Measurements from ENCODE around the gene NCLN. TPM values are rescaled to one million over a fixed set of nuclear protein-coding genes. Genes with fewer than 3 reads are reported as not detected.

The NCLN gene
- total and polyA plus RNA-seq, 2 donors (not counting 1 experiment from before 2014, with no cell fraction given): 33.0 to 35.8 TPM

DNA sequence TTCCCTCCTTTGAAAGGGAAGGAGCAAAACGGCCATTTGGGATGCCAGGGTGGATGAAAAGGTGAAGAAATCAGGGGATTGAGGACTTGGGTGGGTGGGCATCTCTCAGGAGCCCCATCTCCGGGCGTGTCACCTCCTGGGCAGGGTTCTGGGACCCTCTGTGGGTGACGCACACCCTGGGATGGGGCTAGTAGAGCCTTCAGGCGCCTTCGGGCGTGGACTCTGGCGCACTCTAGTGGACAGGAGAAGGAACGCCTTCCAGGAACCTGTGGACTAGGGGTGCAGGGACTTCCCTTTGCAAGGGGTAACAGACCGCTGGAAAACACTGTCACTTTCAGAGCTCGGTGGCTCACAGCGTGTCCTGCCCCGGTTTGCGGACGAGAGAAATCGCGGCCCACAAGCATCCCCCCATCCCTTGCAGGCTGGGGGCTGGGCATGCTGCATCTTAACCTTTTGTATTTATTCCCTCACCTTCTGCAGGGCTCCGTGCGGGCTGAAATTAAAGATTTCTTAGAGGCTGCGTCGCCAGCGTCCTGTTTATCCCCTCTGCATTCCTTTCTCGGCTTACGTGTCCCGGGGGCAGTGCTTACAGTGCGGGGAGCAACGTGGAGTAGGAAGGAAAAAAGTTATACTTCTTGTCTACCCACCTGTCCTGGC is 22.4 kb upstream of the NCLN start:
- peak overlapping the region; percentile 8 for H3K4me2 ChIP-seq (ENCODE audit: extremely low read depth, insufficient read depth, low read length)
- peaks cover 3% of the 10 kb centered on the region for H3K4me1 ChIP-seq (ENCODE audit: control insufficient read depth, extremely low read depth, insufficient read depth, low read length)
- H3K9me3 ChIP-seq (ENCODE audit: control insufficient read depth, insufficient read depth, low read depth, low read length): no peaks in the 10 kb centered on the region
- DNase-seq (ENCODE audit: low read depth in 2 of 2): peak; percentile 28 to 57
- H3K36me3 ChIP-seq (ENCODE audit: control insufficient read depth, insufficient read depth, low read length): no peaks in the 10 kb centered on the region
- H3K4me3 ChIP-seq (replicated peaks in 1 of 4; ENCODE audit: control extremely low read depth in 1 of 4, insufficient read depth in 1 of 4, low read depth in 3 of 4, low read length in 4 of 4): no peak overlapping the region
- no peaks in the 10 kb centered on the region for H3K79me2 ChIP-seq (ENCODE audit: control insufficient read depth, insufficient read depth, low read length)
- no peaks in the 10 kb centered on the region for H3K27me3 ChIP-seq (ENCODE audit: control insufficient read depth, insufficient read depth, low read length)
- TF ChIP-seq, protein P1, sequence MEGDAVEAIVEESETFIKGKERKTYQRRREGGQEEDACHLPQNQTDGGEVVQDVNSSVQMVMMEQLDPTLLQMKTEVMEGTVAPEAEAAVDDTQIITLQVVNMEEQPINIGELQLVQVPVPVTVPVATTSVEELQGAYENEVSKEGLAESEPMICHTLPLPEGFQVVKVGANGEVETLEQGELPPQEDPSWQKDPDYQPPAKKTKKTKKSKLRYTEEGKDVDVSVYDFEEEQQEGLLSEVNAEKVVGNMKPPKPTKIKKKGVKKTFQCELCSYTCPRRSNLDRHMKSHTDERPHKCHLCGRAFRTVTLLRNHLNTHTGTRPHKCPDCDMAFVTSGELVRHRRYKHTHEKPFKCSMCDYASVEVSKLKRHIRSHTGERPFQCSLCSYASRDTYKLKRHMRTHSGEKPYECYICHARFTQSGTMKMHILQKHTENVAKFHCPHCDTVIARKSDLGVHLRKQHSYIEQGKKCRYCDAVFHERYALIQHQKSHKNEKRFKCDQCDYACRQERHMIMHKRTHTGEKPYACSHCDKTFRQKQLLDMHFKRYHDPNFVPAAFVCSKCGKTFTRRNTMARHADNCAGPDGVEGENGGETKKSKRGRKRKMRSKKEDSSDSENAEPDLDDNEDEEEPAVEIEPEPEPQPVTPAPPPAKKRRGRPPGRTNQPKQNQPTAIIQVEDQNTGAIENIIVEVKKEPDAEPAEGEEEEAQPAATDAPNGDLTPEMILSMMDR (conservative IDR thresholded peaks at IDR 0.05 in 1 of 2, IDR thresholded peaks at IDR 0.05 in 1 of 2; ENCODE audit: low read depth in 1 of 2, low read length in 2 of 2): peak; percentile 92 to 94
- TF ChIP-seq EZH2 (IDR thresholded peaks at IDR 0.05; ENCODE audit: low read length, missing control alignments): no peak
- no peak overlapping the region for H3K9ac ChIP-seq (ENCODE audit: insufficient read depth, low read length)
- no peak overlapping the region for H2AFZ ChIP-seq (ENCODE audit: low read length)
- no peak overlapping the region for H3K27ac ChIP-seq (ENCODE audit: insufficient read depth, low read length)
- H4K20me1 ChIP-seq (ENCODE audit: control insufficient read depth, extremely low read depth, insufficient read depth, low read length): no peaks in the 10 kb centered on the region

DNA sequence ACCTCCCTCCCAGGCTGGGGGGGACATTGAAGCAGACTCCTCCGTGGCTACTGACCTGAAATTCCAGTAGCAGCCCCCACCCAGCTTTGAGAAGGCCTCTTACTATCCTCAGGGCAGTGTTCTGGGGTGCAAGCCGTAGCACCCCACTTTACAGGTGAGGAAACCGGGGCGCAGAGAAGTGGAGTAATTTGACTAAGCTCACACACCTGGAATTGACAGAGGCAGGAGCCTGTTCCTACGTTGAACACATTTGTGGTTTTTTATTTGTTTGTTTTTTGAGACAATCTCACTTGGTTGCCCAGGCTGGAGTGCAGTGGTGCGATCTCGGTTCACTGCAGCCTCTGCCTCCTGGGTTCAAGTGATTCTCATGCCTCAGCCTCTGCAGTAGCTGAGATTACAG is 21.8 kb upstream of the NCLN start:
- Histone ChIP-seq H3K4me1 (ENCODE audit: control insufficient read depth, extremely low read depth, insufficient read depth, low read length) (peaks cover 3% of the 10 kb centered on the region), H2AFZ (ENCODE audit: low read length) (no peak overlapping the region), H3K27ac (ENCODE audit: insufficient read depth, low read length) (no peak overlapping the region), H4K20me1 (ENCODE audit: control insufficient read depth, extremely low read depth, insufficient read depth, low read length) (no peaks in the 10 kb centered on the region), H3K4me3 (replicated peaks in 1 of 4; ENCODE audit: control extremely low read depth in 1 of 4, insufficient read depth in 1 of 4, low read depth in 3 of 4, low read length in 4 of 4) (no peak overlapping the region), H3K4me2 (ENCODE audit: extremely low read depth, insufficient read depth, low read length) (no peak overlapping the region), H3K9me3 (ENCODE audit: control insufficient read depth, insufficient read depth, low read depth, low read length) (no peaks in the 10 kb centered on the region), H3K79me2 (ENCODE audit: control insufficient read depth, insufficient read depth, low read length) (no peaks in the 10 kb centered on the region), H3K36me3 (ENCODE audit: control insufficient read depth, insufficient read depth, low read length) (no peaks in the 10 kb centered on the region), H3K27me3 (ENCODE audit: control insufficient read depth, insufficient read depth, low read length) (no peaks in the 10 kb centered on the region), H3K9ac (ENCODE audit: insufficient read depth, low read length) (no peak overlapping the region)
- no peak for DNase-seq (ENCODE audit: low read depth in 2 of 2)
- TF ChIP-seq EZH2 (IDR thresholded peaks at IDR 0.05; ENCODE audit: low read length, missing control alignments): no peak
- TF ChIP-seq, protein P1 (conservative IDR thresholded peaks at IDR 0.05 in 1 of 2, IDR thresholded peaks at IDR 0.05 in 1 of 2; ENCODE audit: low read depth in 1 of 2, low read length in 2 of 2): no peak

DNA sequence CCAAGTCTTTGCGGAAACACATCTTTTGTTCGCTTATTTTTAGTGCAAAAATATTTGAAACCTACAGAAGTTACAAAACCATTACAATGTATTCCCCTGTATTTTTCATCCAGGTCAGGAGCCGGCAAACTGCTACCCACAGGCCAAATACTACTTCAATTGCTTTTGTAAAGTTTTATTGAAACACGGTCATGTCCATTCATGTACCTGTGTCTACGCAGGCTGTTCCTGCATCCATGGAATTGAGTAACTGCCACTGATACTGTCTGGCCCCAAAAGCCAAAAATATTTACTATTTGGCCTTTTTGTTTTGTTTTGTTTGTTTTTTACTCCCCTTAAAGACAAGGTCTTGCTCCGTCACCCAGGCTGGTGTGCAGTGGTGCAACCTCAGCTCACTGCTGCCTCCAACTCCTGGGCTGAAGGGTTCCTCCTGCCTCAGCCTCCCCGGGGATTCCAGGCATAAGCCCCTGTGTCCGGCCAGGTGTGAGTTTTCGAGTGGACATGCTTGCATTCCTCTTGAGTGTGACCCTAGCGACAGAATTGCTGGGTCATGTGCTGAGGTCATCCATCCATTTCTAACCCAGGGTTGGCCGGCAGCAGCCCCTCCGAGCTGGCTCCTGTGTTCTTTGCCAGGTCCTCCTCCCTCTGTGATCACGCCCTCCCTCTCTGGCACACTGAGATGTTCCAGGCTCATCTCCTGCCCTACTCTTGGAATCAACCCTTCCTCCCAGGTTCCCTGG is 18.0 kb upstream of the NCLN start:
- TF ChIP-seq, protein P1 (conservative IDR thresholded peaks at IDR 0.05 in 1 of 2, IDR thresholded peaks at IDR 0.05 in 1 of 2; ENCODE audit: low read depth in 1 of 2, low read length in 2 of 2): no peak
- no peak for TF ChIP-seq EZH2 (IDR thresholded peaks at IDR 0.05; ENCODE audit: low read length, missing control alignments)
- H2AFZ ChIP-seq (ENCODE audit: low read length): no peak overlapping the region

More for the DNA sequence above, 18.0 kb upstream of the NCLN start:
- Histone ChIP-seq H3K4me3 (replicated peaks in 1 of 4; ENCODE audit: control extremely low read depth in 1 of 4, insufficient read depth in 1 of 4, low read depth in 3 of 4, low read length in 4 of 4) (no peak overlapping the region), H3K27me3 (ENCODE audit: control insufficient read depth, insufficient read depth, low read length) (no peaks in the 10 kb centered on the region), H3K4me2 (ENCODE audit: extremely low read depth, insufficient read depth, low read length) (no peak overlapping the region), H3K9me3 (ENCODE audit: control insufficient read depth, insufficient read depth, low read depth, low read length) (no peaks in the 10 kb centered on the region), H3K79me2 (ENCODE audit: control insufficient read depth, insufficient read depth, low read length) (no peaks in the 10 kb centered on the region), H4K20me1 (ENCODE audit: control insufficient read depth, extremely low read depth, insufficient read depth, low read length) (no peaks in the 10 kb centered on the region), H3K27ac (ENCODE audit: insufficient read depth, low read length) (no peak overlapping the region), H3K4me1 (ENCODE audit: control insufficient read depth, extremely low read depth, insufficient read depth, low read length) (no peaks in the 10 kb centered on the region), H3K9ac (ENCODE audit: insufficient read depth, low read length) (no peak overlapping the region), H3K36me3 (ENCODE audit: control insufficient read depth, insufficient read depth, low read length) (no peaks in the 10 kb centered on the region)
- DNase-seq (ENCODE audit: low read depth in 2 of 2): no peak
